Measurements from ENCODE around the gene SAXO2. TPM values are rescaled to one million over a fixed set of nuclear protein-coding genes. Genes with fewer than 3 reads are reported as not detected.
"Not testable (repeated sequence)": the region's sequence is repeated elsewhere in the genome, so short reads cannot be mapped to it uniquely, and the experiment has no call there.

Gene SAXO2
- polyA plus RNA-seq, 1 donor (not counting 4 experiments of a cell fraction or from before 2014, with no cell fraction given), result 2.2 TPM

GRCh38 chr15:82333603-82334553 is 71.3 kb downstream of the SAXO2 start:
- H3K4me1 ChIP-seq (ENCODE audit: control insufficient read depth, extremely low read depth, insufficient read depth, low read length); dilution Hi-C loops (cut with MboI; ENCODE audit: extremely low pct_ligation_motif_present, low sequenced_read_pairs); H3K4me2 ChIP-seq (ENCODE audit: control insufficient read depth, extremely low read depth, insufficient read depth, low read depth, low read length); DNase-seq (ENCODE audit: low read depth, low spot score); H3K9me3 ChIP-seq (ENCODE audit: control insufficient read depth, low read depth, low read length); H4K20me1 ChIP-seq (ENCODE audit: control insufficient read depth, extremely low read depth, insufficient read depth, low read length); H3K79me2 ChIP-seq (ENCODE audit: control insufficient read depth, insufficient read depth, low read length); H3K4me3 ChIP-seq (ENCODE audit: control insufficient read depth in 2 of 3, extremely low read depth in 1 of 3, insufficient read depth in 2 of 3, low read depth in 1 of 3, low read length in 3 of 3); H3K36me3 ChIP-seq (ENCODE audit: control insufficient read depth in 2 of 2, extremely low read depth in 1 of 2, insufficient read depth in 2 of 2, low read length in 2 of 2); H3K27me3 ChIP-seq (ENCODE audit: control insufficient read depth, extremely low read depth, insufficient read depth, low read length); H3K9ac ChIP-seq (ENCODE audit: control insufficient read depth, extremely low read depth, insufficient read depth, low read length); H3K9me1 ChIP-seq (ENCODE audit: control insufficient read depth, extremely low read depth, insufficient read depth, low read length); H3K27ac ChIP-seq (ENCODE audit: control insufficient read depth, insufficient read depth, low read length); H2AFZ ChIP-seq (ENCODE audit: control insufficient read depth, low read length); FAIRE-seq: not testable (repeated sequence)

Other genes with a start within 250 kb of the SAXO2 start
- gene MEX3B, start 216.8 kb upstream of the SAXO2 start, polyA plus RNA-seq, result 0.16 to 0.18 TPM (median 0.17 TPM) in 3 replicates
- gene EFL1, start 84 bp upstream of the SAXO2 start, polyA plus RNA-seq, result 20.2 to 32.0 TPM (median 21.2 TPM) in 3 replicates
- gene GOLGA6L10, start 86.7 kb downstream of the SAXO2 start, polyA plus RNA-seq, result 0.36 to 1.6 TPM (median 1.3 TPM) in 3 replicates
- gene GOLGA6L9, start 167.0 kb downstream of the SAXO2 start, polyA plus RNA-seq, result 1.2 to 3.1 TPM (median 2.5 TPM) in 3 replicates